DOHH2 (cell line): ENCODE data around the gene RECQL5.
A peak's percentile ranks its signal among the peaks of the same experiment; 100 is the strongest.

Experiments
- H3F3A ChIP-seq: fragments of 200-600 bp; sonication (generic), shearing (Covaris generic); 2 replicates; pipeline ENCODE4 v1.6.0; 2016; ENCODE audit warnings: antibody characterized with exemption, mild to moderate bottlenecking; ENCODE audit not compliant: control insufficient read depth, insufficient read depth
- H3K27ac ChIP-seq: fragments of 200-600 bp; sonication (generic); 2 replicates; pipeline ENCODE4 v1.5.1; 2014; ENCODE audit warnings: low read depth, mild to moderate bottlenecking, low read length, moderate library complexity
- H3K27me3 ChIP-seq: fragments of 200-600 bp; sonication (generic); 2 replicates; pipeline ENCODE4 v1.6.1; 2014; ENCODE audit warnings: mild to moderate bottlenecking, low read length, mixed read lengths; ENCODE audit not compliant: control insufficient read depth
- H3K36me3 ChIP-seq: fragments of 200-600 bp; sonication (generic); 2 replicates; pipeline ENCODE4 v1.6.1; 2014; ENCODE audit warnings: mild to moderate bottlenecking, low read length, moderate library complexity, mixed read lengths; ENCODE audit not compliant: control insufficient read depth
- H3K4me1 ChIP-seq: fragments of 200-600 bp; sonication (generic); 2 replicates; pipeline ENCODE4 v1.6.1; 2014; ENCODE audit warnings: mild to moderate bottlenecking, low read length, mixed read lengths; ENCODE audit not compliant: control insufficient read depth
- H3K4me2 ChIP-seq: fragments of 200-600 bp; sonication (generic); 2 replicates; pipeline ENCODE4 v1.6.0; 2014; ENCODE audit warnings: mild to moderate bottlenecking, low read length, moderate library complexity
- H3K4me3 ChIP-seq: fragments of 200-600 bp; sonication (generic); 2 replicates; pipeline ENCODE4 v1.5.1; 2014; ENCODE audit warnings: mild to moderate bottlenecking, low read length, mixed read lengths
- H3K79me2 ChIP-seq: fragments of 200-600 bp; sonication (generic); 2 replicates; pipeline ENCODE4 v1.6.1; 2014; ENCODE audit warnings: mild to moderate bottlenecking, low read length, mixed read lengths; ENCODE audit not compliant: control insufficient read depth
- H3K9me2 ChIP-seq: fragments of 200-600 bp; sonication (generic); replicated peaks from 2 replicates; pipeline ENCODE4 v1.6.1; 2014; ENCODE audit warnings: mild to moderate bottlenecking, low read length, mixed read lengths; ENCODE audit not compliant: control insufficient read depth
- H3K9me3 ChIP-seq: fragments of 200-600 bp; sonication (generic); 2 replicates; pipeline ENCODE4 v1.6.1; 2014; ENCODE audit warnings: antibody characterized with exemption, low read length, mixed read lengths; ENCODE audit not compliant: control insufficient read depth, insufficient read depth
- H4K20me1 ChIP-seq: fragments of 200-600 bp; sonication (generic); 2 replicates; pipeline ENCODE4 v1.6.0; 2014; ENCODE audit warnings: low read depth, mild to moderate bottlenecking, antibody characterized with exemption, low read length, moderate library complexity; ENCODE audit not compliant: control insufficient read depth, insufficient read depth
- CTCF ChIP-seq: fragments of 200-600 bp; sonication (generic); IDR thresholded peaks from one replicate; pipeline ENCODE4 v1.5.1; 2014; ENCODE audit warnings: antibody characterized with exemption, mild to moderate bottlenecking, low read depth, low read length; ENCODE audit not compliant: poor library complexity, severe bottlenecking
- EZH2phosphoT487 ChIP-seq: fragments of 200-600 bp; sonication (generic); IDR thresholded peaks from 2 replicates; pipeline ENCODE4 v1.6.1; 2017; ENCODE audit warnings: borderline replicate concordance, mild to moderate bottlenecking, antibody characterized with exemption, low read length, moderate library complexity, mixed read lengths

RECQL5 gene

GRCh38 chr17:75589012-75589918, 77.7 kb downstream of the RECQL5 start:
- no peaks in the 10 kb centered on the region for H3K79me2 ChIP-seq
- H3K9me2 ChIP-seq, result no peaks in the 10 kb centered on the region
- no peaks in the 10 kb centered on the region for H4K20me1 ChIP-seq
- no peaks in the 10 kb centered on the region for H3K36me3 ChIP-seq
- H3K27ac ChIP-seq, result no peak overlapping the region
- H3K4me3 ChIP-seq, result peak overlapping the region; percentile 72
- peaks cover 62% of the 10 kb centered on the region for H3K27me3 ChIP-seq
- no peaks in the 10 kb centered on the region for H3F3A ChIP-seq
- no peaks in the 10 kb centered on the region for H3K9me3 ChIP-seq
- TF ChIP-seq EZH2phosphoT487 (no peak), CTCF (peak; percentile 65)
- H3K4me1 ChIP-seq, result peaks cover 30% of the 10 kb centered on the region
- H3K4me2 ChIP-seq, result peak overlapping the region; percentile 80

GRCh38 chr17:75588596-75589011, 78.3 kb downstream of the RECQL5 start:
- peak overlapping the region; percentile 35 for H3K4me3 ChIP-seq
- H3K9me3 ChIP-seq, result no peaks in the 10 kb centered on the region
- TF ChIP-seq CTCF (no peak), EZH2phosphoT487 (no peak)
- H3K79me2 ChIP-seq, result no peaks in the 10 kb centered on the region
- H3K27ac ChIP-seq, result no peak overlapping the region
- H3K9me2 ChIP-seq, result no peaks in the 10 kb centered on the region
- H3K4me2 ChIP-seq, result peak overlapping the region; percentile 54
- no peaks in the 10 kb centered on the region for H3F3A ChIP-seq
- no peaks in the 10 kb centered on the region for H3K36me3 ChIP-seq
- H3K4me1 ChIP-seq, result peaks cover 34% of the 10 kb centered on the region
- H4K20me1 ChIP-seq, result no peaks in the 10 kb centered on the region
- peaks cover 63% of the 10 kb centered on the region for H3K27me3 ChIP-seq

- Histone ChIP-seq H4K20me1 (no peaks in the 10 kb centered on the region), H3F3A (no peaks in the 10 kb centered on the region), H3K27me3 (peaks cover 63% of the 10 kb centered on the region), H3K36me3 (no peaks in the 10 kb centered on the region), H3K9me2 (no peaks in the 10 kb centered on the region), H3K4me2 (peak within 1 kb of the TSS; percentile 54), H3K27ac (no peak within 1 kb of the TSS), H3K4me1 (peaks cover 34% of the 10 kb centered on the region), H3K4me3 (peak within 1 kb of the TSS; percentile 35), H3K79me2 (no peaks in the 10 kb centered on the region), H3K9me3 (no peaks in the 10 kb centered on the region)
- TF ChIP-seq EZH2phosphoT487 (peak; percentile 97), CTCF (peak; percentile 18)
These were observed 79.0 kb downstream of the RECQL5 start, which contains the start of gene MYO15B for GRCh38 chr17:75587675-75588595. Gene MYO15B, plus strand, starts transcription at chr17:75587800. Its CDS starts 258 bp downstream, at chr17:75588058.
